ENCODE measurements around the gene SLC35A5. TPM values are rescaled to one million over a fixed set of nuclear protein-coding genes. Genes with fewer than 3 reads are reported as not detected.

Gene SLC35A5
- total RNA-seq, 1 experiment from 2014 or later, result 21.4 TPM

DNA sequence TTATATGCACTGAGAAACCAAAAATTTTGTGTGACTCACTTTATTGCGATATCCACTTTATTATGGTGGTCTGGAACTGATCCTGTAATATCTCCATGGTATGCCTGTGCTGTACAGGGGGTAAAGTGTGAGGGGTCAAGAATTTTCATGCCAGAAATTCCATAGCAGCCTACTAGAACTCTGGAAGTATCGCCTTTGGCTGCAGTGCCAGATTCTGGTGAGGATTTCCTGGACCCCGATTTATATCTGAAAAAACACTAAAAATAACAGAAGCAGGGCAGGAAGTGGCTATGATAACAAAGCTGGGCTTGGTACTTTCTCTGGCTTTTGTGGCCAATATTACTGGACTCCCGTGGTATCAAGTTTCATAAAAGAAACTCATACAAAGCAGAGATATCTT is 42.7 kb downstream of the SLC35A5 start (continued):
- TF ChIP-seq ZNF274 (IDR thresholded peaks at IDR 0.05; ENCODE audit: low read depth, low read length) (no peak), EGR1 (IDR thresholded peaks at IDR 0.05; ENCODE audit: low read depth) (no peak), MAX (IDR thresholded peaks at IDR 0.05) (no peak), REST (IDR thresholded peaks at IDR 0.05; ENCODE audit: low read depth) (no peak), CTCF (IDR thresholded peaks at IDR 0.05 in 2 of 3, conservative IDR thresholded peaks at IDR 0.05 in 1 of 3; ENCODE audit: borderline replicate concordance in 1 of 3, insufficient read depth in 1 of 3, low read depth in 2 of 3, low read length in 2 of 3) (no peak)

DNA sequence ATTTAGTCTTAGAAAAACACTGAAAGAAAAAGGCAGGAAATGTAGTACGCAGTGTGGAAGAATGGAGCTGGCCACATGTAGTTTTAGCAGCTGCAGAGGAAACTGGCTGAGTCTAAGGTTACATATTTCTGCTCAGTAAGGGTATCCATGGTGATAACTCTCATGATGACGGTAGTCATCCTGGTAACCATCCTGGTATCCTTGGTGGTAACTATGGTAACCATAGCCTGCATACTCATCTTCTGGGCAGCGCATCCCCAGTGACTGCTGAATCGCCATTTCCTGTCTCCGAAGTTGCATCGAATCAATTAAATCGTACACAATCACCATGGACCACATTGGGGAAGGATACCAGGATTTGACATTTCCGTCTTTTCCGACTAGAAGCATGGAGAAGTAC is 43.4 kb downstream of the SLC35A5 start:
- Histone ChIP-seq H3K4me1 (ENCODE audit: control insufficient read depth in 1 of 2, insufficient read depth in 2 of 2, low read length in 2 of 2) (no peaks in the 10 kb centered on the region), H3K27ac (ENCODE audit: low read depth, low read length) (no peak overlapping the region), H3K9me2 (ENCODE audit: insufficient read depth) (no peaks in the 10 kb centered on the region), H3K4me2 (ENCODE audit: low read length) (no peak overlapping the region), H3K4me3 (replicated peaks in 1 of 2; ENCODE audit: low read depth in 1 of 2, low read length in 2 of 2) (no peak overlapping the region), H4K20me1 (ENCODE audit: insufficient read depth) (no peaks in the 10 kb centered on the region), H3K79me2 (ENCODE audit: insufficient read depth, low read length) (no peaks in the 10 kb centered on the region), H2AFZ (ENCODE audit: low read depth, low read length, poor library complexity, severe bottlenecking) (no peak overlapping the region), H3K9ac (ENCODE audit: low read length) (no peak overlapping the region), H3K9me3 (ENCODE audit: control insufficient read depth in 1 of 2, insufficient read depth in 1 of 2, low read depth in 1 of 2, low read length in 2 of 2) (no peaks in the 10 kb centered on the region), H3K36me3 (ENCODE audit: control insufficient read depth in 1 of 2, insufficient read depth in 2 of 2, low read length in 2 of 2) (no peaks in the 10 kb centered on the region), H3K27me3 (ENCODE audit: insufficient read depth, low read length) (no peaks in the 10 kb centered on the region)
- CTCF ChIA-PET, result interaction anchor here (1.0 kb wide), 1 partner anchor 10 kb away, joined by 3 read pairs; no protein-coding TSS in a partner anchor
- DNase-seq (ENCODE audit: low read depth, low spot score) (no peak), ATAC-seq (no peak)
- TF ChIP-seq CTCF (IDR thresholded peaks at IDR 0.05 in 2 of 3, conservative IDR thresholded peaks at IDR 0.05 in 1 of 3; ENCODE audit: borderline replicate concordance in 1 of 3, insufficient read depth in 1 of 3, low read depth in 2 of 3, low read length in 2 of 3), result no peak
- no peak for TF ChIP-seq YY1 (IDR thresholded peaks at IDR 0.05; ENCODE audit: extremely low read depth, insufficient replicate concordance, low read depth, low read length)
- TF ChIP-seq ZNF274 (IDR thresholded peaks at IDR 0.05; ENCODE audit: low read depth, low read length), result no peak
- no peak for TF ChIP-seq SRF (IDR thresholded peaks at IDR 0.05; ENCODE audit: low read depth)
- no peak for TF ChIP-seq RAD21 (IDR thresholded peaks at IDR 0.05; ENCODE audit: low read depth)
- TF ChIP-seq CBX3 (IDR thresholded peaks at IDR 0.05; ENCODE audit: low read depth), result no peak
- TF ChIP-seq POLR2A (IDR thresholded peaks at IDR 0.05; ENCODE audit: borderline replicate concordance, extremely low read depth, insufficient read depth, insufficient read length), result no peak
- TF ChIP-seq FOSL1 (IDR thresholded peaks at IDR 0.05; ENCODE audit: low read depth), result no peak
- intact Hi-C loops (cut with micrococcal nuclease), result no loop called here
- POLR2A ChIA-PET, result no interaction called here
- RAD21 ChIA-PET (ENCODE audit: low non-redundant PET in 1 of 2, low total read pairs in 2 of 2, uncharacterized antibody in 2 of 2, unreplicated experiment in 2 of 2), result no interaction called here
- no TSS peak for BruUV-seq (replicated peaks)
